GM19397 (cell line): ENCODE results near the gene NDUFA11.
"Not testable (repeated sequence)": the region's sequence is repeated elsewhere in the genome, so short reads cannot be mapped to it uniquely, and the experiment has no call there.

Source experiments
- ATAC-seq: cut with Tn5 transposase; IDR thresholded peaks from one replicate; pipeline ENCODE4 v1.9.1; 2021; ENCODE audit warnings: mild to moderate bottlenecking, moderate library complexity; ENCODE audit not compliant: unreplicated experiment

The NDUFA11 gene

DNA sequence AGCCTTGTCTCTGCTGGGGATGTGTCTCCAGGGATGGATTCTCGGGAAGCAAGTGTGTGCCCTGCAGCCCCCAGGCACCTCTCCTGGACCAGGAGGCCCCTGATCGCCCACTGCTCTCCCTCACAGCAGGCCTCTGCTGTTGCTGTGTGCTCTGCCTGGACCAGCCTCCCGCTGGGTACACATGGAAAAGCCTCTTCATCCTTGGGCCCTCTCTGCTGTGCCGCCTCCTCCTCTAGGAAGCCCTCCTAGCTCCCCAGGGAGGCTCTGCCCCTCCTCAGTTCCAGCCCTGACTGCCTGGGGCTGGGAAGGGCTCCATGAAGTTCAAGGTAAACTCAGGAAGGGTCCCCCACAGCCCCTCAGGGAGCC is 12.0 kb downstream of the NDUFA11 start:
- ATAC-seq = no peak

GRCh38 chr19:5890099-5890498 is 13.5 kb downstream of the NDUFA11 start:
- ATAC-seq = no peak

DNA sequence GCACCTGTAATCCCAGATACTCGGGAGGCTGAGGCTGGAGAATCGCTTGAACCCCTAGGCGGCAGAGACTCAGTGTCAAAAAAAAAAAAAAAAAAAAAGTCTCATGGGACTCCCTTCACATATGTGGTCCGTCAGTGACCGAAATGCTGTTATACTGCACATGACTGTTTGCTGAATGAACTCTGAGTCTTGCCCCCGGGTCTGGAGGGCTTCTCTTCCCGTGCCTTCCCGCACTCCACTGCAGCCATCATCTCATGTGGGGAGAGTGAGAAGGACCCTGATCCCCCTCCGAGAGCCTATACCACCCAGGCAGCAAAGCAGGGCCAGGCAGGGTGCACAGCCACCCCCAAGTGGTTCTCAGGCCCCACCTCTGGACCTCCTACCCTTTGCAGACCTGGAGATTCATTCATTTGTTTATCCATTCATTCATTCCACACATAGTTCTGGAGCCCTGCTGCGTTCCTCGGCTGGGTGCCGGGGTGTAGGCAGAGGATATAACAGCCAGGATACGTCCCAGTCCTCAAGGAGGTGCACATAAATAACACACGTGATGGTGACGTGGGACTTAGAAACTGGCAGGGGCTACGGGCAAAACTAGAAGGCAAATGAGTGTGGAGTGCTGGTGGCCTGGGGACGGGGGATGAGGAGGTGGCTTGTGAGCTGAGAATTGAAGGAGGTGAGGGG is 14.2 kb downstream of the NDUFA11 start:
- ATAC-seq = no peak

GRCh38 chr19:5884065-5884811 is 19.4 kb downstream of the NDUFA11 start:
- ATAC-seq = not testable (repeated sequence)

DNA sequence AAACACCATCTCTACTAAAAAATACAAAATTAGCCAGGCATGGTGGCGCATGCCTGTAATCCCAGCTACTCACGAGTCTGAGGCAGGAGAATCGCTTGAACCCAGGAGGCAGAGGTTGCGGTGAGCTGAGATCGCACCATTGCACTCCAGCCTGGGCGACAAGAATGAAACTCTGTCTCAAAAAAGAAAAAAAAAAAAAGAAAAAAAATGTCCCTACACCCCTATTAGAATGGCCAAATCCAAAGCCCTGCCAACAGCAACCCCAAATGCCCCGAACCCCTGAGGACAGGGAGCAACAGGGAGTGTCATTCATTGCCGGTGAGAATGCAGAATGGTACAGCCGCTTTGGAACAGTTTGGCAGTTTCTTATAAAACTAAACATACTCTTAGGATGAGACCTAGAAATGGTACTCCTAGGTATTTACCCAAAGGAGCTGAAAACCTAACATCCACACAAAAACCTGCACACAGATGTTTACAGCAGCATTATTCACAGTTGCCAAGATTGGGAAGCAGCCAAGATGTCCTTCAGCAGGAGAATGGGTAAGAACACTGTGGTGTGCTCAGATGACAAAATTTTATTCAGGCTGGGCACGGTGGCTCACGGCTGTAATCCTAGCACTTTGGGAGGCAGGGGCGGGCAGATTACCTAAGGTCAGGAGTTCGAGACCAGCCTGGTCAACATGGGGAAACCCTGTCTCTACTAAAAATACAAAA is 20.3 kb downstream of the NDUFA11 start:
- not testable (repeated sequence) for ATAC-seq

- no peak for ATAC-seq
Measured at GRCh38 chr19:5882421-5882968, 21.1 kb downstream of the NDUFA11 start.

GRCh38 chr19:5881543-5882299 is 21.9 kb downstream of the NDUFA11 start:
- no peak for ATAC-seq

GRCh38 chr19:5880604-5881078 is 22.9 kb downstream of the NDUFA11 start:
- no peak for ATAC-seq

GRCh38 chr19:5880196-5880595 is 23.4 kb downstream of the NDUFA11 start:
- no peak for ATAC-seq

DNA sequence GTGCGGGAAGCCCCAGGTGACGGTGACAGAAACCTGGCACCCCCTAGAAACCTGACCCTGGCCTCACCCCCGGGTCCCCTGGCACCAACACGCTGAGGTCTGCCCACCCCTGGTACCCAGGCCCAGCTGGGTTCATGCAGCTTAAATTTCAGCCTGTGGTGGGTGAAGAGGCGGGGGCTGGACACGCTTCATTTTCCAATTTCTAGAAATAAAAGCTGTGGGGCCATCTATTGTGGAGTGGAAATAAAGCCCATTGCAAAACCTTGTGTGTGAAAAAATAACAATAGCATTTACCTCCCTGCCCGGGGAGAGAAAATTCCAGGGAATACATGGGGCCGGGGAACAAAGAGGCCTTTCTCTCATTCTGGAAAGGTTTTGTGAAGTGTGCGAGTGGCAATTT is 25.7 kb downstream of the NDUFA11 start:
- ATAC-seq = no peak

DNA sequence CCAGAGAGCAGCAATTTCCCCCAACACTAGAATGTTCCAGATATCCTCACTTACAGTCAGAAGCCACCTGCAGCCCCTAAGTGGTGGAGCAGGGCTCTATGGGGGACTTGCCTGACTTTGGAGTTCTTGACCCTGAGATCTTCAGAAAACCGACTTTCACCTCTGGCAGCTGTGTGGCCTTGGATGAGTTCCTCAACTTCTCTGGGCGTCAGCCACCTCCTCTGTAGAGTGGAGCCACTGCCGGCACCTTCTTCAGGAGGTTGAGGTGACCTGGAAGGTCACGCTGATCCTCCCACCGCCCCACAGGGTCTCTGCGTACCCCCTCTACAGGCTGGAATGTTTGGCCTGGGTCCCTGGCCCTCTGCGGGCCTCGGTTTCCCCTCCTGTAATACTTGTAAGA is 26.2 kb downstream of the NDUFA11 start:
- ATAC-seq = no peak

- ATAC-seq = not testable (repeated sequence)
Measured at GRCh38 chr19:5874496-5874895, 29.1 kb downstream of the NDUFA11 start.

GRCh38 chr19:5873617-5874199 is 29.9 kb downstream of the NDUFA11 start:
- ATAC-seq = no peak

- no peak for ATAC-seq
Measured at GRCh38 chr19:5870986-5871394, 32.6 kb downstream of the NDUFA11 start.

- no peak for ATAC-seq
Measured at GRCh38 chr19:5867201-5868136, 36.1 kb downstream of the NDUFA11 start.

- no peak for ATAC-seq
Measured at GRCh38 chr19:5865772-5866171, 37.8 kb downstream of the NDUFA11 start.

DNA sequence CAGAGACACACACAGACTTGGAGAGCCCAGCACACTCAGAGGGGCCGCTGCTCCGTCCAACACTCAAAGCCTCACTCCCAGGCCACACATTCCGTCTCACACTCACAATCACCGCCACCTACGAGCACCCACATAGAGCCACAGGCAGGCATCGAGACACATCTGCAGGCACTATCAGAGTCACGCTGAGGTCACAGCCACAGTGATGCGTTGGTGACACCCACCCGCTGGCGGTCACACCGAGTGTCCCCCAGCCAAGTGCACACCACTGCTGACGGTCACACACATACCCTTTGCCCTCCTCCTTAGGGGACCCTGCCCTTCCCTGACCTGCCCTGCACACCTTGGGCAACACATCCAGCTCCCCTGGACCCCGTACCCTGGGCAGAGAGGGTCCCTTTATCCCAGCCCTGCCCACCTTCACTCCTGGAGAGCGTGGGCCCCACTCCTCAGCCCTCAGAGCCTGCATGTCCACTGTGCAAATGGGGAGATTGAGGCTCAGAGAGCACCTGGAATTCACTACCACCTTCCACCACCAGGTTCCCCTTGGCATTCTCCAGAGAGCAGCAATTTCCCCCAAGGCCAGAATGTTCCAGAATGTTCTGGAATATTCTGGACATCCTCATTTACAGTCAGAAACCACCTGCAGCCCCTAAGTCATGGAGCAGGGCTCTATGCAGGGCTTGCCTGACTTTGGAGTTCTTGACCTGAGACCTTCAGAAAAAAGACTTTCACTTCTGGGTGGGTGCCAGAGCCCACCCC is 38.7 kb downstream of the NDUFA11 start:
- no peak for ATAC-seq

GRCh38 chr19:5864013-5864720 is 39.4 kb downstream of the NDUFA11 start:
- no peak for ATAC-seq
